T follicular helper cell (primary cell): ENCODE data around the gene EMSY.

Experiments
- DNase-seq: peaks from one replicate; pipeline ENCODE4 v3.0.0-alpha.2; 2020; ENCODE audit warnings: low read depth

EMSY gene

DNA sequence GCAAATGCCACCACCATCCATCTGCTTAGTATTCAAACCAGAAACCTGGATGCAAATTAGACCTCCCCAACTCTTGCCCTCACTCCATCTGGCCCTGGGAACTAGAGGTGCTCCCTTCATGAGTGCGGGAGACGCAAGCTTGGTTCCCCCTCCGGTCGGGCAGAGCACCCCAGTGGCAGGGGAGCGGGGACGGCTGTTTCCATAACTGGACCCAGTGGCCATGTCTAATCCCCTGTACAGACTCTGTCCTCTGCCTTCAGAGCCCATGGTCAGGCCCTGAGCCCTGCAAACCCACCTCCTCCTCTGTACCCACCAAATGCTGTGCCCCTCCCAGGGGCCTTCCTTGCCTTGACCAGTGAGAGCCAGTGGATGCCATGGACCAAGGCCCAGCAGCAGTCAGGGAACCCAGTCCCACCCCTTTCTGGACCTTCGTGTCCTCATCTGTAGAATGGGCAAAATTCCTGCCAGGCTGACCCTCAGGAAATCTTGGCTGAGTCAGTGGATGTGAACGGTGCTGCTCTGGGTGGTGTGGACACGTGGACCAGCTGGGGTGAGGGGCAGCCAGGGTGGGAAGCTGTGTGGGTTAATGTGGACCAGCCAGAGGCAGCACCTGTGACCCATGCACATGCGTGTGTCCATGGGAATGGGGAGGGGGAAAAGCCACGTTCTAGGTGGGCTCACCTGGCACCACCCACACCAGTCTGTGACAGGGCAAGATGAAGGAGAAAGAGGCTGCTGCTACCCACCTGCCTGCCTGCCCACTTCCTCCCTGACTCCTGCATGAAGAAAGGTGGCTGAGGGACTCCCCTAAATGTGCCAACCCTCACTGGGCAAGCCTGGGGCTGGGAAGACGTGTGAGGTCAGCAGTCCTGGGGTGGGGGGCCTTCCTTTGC, 153.0 kb downstream of the EMSY start:
- DNase-seq = no peak

DNA sequence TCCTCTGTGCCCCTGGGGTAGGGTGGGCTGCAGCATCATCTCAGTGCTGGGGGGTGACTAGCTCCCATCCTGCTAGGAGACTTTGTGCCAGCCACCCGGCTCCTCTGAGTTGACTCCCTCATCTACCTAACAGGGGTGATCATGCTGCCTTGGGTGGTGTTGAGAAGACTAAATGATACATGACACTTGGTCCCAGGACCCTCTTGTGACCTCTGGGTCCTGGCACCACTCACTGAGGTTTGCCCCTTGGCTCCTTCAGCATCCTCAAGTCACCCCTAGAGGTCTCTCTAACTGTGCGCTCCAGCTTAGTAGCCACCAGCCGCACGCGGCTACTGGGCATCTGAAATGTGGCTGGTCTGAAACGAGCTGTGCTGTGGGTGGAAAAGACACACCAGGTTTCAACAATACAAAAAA, 153.6 kb downstream of the EMSY start:
- no peak for DNase-seq

DNA sequence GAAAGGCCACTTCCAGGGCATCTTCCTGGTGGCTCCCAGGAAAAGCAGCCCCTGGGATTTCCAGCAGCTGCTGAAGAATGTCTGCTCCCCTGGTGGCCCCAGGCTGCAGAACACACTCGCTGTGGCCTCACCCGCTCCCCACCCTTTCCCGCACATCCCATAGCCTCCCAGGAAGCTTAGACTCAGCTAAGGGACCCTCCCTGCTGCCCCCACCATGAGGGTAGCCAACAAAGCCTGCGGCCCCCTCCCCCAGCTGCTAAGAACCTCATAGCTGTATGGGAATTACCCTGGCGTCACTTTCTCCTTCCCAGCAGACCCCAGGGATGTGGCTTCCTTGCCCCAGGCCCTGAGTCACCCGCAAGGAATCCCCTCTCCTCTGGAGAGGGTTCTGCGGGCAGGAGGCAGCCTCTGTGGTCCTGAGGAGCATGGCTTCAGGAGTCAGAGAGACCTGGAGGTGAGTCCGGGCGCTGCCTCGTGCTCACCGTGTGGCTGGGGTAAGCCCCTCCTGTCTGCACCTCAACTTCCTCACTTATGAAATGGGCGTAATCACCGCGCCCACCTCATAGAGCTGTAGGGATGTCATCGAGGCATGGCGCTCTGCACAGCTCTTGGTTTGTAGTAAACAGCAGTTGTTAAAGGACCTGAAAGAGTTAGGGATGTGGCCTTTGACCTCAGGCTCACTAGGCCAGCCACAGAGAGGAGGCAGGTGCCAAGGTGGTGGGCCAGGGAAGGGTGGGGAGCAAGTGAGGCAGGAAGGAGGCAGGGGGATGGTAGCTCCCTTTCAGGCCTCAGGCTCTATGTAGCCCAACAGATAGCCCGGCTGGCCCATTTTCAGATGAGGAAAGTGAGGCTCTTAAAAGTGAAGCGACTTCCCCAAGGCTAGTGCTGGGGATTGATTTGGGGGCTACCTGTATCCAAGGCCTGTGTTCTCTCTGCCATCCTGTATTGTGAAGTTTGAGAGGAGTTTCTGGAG, 154.5 kb downstream of the EMSY start:
- no peak for DNase-seq

DNA sequence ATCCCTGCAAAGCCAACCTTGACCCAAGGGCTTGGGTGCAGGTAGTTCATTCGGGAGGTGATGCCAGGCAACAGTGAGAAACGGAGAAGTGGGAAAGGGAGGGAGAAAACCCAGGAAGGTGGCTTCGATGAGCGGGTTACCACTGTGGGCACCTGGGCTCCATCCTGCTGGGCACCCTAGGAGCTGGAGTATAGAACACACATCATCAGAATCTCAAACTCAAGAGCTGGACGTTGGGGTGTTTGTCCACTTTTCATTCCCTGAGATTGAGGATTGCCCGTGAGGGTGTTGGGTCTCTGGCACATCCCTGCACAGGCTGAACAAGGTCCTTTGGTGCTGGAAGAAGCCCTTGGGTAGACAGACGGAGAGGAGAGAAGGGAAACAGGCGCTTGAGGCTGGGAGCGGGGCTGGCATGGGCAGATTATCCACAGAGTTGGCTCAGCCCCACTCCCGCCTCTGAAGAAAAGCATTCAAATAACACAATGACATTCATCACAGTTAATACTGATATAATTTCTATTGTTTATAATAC, 155.4 kb downstream of the EMSY start:
- DNase-seq = no peak

DNA sequence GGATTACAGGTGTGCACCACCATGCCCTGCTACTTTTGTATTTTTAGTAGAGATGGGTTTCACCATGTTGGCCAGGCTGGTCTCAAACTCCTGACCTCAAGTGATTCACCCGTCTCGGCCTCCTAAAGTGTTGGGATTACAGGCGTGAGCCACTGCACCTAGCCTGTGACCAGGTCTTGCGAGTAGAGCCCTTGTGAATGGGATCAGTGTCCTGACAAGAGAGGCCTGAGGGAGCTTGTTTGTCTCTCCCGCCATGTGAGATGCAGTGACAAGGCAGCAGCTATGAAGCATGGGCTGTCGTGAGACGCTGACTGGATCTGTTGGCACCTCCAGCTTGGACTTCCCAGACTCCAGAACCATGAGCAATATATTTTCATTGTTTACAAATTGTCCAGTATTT, 156.5 kb downstream of the EMSY start:
- no peak for DNase-seq

DNA sequence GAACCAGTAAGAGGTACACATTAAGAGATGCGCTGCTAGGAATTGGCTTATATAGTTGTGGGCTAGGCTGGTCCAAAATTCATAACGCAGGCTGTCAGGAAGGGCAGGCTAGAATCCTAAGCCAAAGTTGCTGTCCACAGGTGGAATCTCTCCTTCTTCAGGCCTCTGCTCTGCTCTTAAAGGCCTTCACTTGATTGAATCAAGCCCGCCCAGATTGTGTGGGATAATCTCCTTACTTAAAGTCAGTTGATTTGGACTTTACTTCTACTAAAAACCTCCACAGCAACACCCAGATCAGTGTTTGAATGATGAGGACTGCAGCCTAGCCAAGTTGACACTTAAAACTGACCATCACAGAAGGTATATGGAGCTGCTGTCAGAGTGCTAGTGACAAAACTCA, 156.9 kb downstream of the EMSY start:
- no peak for DNase-seq

DNA sequence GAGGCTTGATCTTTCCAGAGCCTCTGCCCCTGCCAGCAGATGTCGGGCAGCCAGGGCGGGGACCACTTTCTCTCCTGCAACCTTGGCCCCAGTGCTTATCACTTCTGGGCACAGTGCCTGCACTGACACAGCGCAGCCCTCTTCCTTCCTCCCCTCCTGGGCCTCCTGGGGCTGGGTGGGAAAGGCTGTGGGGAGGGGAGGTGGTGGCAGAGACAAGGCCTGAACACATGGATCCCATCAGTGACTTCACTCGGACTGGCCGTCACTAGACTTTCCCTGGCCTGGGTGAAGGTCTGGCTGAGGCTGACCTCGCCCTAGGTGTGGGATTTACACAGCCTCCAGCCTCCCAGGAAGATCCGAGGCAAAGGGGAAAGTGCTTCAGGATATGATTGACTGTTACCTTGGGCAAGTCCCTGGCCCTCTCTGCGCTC, 157.6 kb downstream of the EMSY start:
- no peak for DNase-seq
